Stimulated activated CD8-positive, alpha-beta memory T cell treated with anti-CD3 and anti-CD28 coated beads, Interleukin-12 subunit alpha, Interleukin-12 subunit beta, amount 100 ng/mL, for 24 hours (primary cell): ENCODE measurements around the gene ANGPTL2.
"Not testable (repeated sequence)": the region's sequence is repeated elsewhere in the genome, so short reads cannot be mapped to it uniquely, and the experiment has no call there.

Experiments used
- DNase-seq: peaks from one replicate; pipeline ENCODE4 v3.0.0-alpha.2; 2020; ENCODE audit errors: extremely low read depth

Gene ANGPTL2, protein sequence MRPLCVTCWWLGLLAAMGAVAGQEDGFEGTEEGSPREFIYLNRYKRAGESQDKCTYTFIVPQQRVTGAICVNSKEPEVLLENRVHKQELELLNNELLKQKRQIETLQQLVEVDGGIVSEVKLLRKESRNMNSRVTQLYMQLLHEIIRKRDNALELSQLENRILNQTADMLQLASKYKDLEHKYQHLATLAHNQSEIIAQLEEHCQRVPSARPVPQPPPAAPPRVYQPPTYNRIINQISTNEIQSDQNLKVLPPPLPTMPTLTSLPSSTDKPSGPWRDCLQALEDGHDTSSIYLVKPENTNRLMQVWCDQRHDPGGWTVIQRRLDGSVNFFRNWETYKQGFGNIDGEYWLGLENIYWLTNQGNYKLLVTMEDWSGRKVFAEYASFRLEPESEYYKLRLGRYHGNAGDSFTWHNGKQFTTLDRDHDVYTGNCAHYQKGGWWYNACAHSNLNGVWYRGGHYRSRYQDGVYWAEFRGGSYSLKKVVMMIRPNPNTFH

GRCh38 chr9:127122176-127123063 is at the start of gene ANGPTL2:
Gene ANGPTL2, minus strand, starts transcription at chr9:127122635. Its CDS starts 13,904 bp downstream, at chr9:127108731.
- DNase-seq = no peak

DNA sequence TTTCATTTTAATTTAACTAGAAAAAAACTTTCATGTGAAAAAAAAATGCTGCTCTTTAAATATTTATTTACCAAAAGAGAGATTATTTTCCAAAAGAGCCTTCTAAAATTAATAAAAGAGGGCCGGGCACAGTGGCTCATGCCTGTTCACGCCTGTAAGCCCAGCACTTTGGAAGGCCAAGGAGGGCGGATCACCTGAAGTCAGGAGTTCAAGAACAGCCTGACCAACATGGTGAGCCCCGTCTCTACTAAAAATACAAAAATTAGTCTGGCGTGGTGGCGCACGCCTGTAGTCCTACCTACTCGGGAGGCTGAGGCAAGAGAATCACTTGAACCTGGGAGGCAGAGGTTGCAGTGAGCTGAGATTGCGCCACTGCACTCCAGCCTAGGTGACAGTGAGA is 48.9 kb upstream of the ANGPTL2 start:
- not testable (repeated sequence) for DNase-seq

GRCh38 chr9:127170652-127171051 is 48.2 kb upstream of the ANGPTL2 start:
- DNase-seq = no peak

- DNase-seq = no peak
Observed at GRCh38 chr9:127170103-127170502, 47.7 kb upstream of the ANGPTL2 start.

DNA sequence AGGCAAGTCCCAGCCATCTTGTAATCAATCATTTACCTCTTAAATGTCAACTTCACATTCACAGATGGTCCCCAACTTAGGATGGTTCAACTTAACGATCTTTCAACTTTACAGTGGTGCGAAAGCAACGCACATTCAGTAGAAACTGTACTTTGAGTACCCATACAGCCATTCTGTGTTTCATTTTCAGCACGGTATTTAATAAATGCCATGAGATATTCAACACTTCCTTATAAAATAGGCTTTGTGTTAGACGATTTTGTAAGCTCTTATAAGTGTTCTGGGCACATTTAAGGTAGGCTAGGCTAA is 47.1 kb upstream of the ANGPTL2 start:
- no peak for DNase-seq

GRCh38 chr9:127168756-127169574 is 46.5 kb upstream of the ANGPTL2 start:
- no peak for DNase-seq

DNA sequence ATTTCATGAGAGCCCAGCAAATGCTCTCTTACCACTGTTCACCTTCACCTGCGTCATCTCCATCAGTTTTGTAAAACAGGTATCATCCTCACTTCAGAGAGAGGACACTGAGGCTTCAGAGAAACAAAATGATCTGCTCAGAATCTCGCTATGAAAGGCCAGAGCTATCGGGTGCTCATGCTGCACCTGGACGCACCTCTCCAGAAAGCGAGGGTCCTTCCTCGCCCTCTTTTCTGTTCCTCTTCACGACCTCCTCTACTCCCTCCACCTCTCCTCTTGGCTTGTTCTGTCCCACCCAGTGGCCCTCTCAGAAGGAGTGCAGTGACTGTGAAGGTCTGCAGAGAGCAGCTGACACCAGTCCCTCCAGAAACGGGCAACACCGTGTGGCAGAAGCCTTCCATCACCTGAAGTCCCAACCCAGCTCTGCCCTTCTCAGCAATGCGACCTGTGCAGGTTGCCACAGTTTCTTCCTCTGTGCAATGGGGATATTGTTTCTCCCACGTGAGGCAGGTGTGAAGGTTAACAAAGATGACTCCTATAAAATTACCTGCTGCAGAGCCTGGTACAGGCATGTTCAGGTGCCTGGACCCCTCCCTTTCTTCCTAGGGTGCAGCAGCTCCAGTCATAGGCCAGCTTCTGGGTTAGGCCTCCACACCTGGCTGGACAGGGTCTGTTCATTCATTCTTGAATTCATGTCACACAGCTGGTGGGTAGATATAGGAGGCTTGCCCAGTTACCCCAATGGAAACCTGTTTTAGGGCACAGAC is 45.3 kb upstream of the ANGPTL2 start:
- no peak for DNase-seq

- no peak for DNase-seq
Observed at GRCh38 chr9:127166651-127167524, 44.5 kb upstream of the ANGPTL2 start.

- DNase-seq = no peak
Observed at GRCh38 chr9:127166111-127166510, 43.7 kb upstream of the ANGPTL2 start.

DNA sequence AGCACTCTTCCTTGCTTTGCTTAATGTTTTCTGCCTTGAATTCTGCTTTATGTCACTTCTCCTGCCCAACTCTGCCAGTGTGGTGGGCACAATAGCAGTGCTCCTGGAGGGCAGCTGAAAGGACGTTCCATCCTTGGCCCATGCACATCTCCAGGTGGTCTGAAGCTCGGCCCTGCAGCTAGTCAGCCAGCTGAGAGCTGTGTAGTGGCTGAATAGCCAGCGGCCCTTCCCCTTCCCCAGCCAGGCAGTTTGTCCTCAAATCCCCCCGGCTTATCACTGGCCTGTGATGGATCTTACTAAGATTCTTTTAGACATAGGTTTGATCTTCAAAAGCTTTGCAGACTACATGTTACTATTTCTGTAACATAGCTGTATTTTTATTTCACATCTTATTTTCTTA is 42.7 kb upstream of the ANGPTL2 start:
- DNase-seq = no peak

DNA sequence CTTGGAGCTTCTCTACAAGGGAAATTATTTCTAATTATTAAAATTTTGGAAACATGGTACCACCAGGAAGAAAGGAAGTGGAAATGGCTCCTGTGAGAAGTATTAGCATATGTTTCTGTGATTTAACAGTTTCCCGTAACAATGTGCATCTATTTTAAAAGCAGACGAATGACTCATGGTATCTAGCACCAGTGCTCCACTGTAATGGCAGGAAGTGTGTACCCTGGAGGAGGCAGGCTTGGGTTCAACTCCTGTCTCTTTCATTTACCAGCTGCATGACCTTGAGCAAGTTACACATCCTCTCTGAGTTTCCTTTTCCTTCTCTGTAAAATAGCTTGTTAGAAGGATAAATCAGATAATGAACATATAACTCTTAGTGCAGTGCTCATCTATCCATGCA is 41.0 kb upstream of the ANGPTL2 start:
- DNase-seq = no peak

DNA sequence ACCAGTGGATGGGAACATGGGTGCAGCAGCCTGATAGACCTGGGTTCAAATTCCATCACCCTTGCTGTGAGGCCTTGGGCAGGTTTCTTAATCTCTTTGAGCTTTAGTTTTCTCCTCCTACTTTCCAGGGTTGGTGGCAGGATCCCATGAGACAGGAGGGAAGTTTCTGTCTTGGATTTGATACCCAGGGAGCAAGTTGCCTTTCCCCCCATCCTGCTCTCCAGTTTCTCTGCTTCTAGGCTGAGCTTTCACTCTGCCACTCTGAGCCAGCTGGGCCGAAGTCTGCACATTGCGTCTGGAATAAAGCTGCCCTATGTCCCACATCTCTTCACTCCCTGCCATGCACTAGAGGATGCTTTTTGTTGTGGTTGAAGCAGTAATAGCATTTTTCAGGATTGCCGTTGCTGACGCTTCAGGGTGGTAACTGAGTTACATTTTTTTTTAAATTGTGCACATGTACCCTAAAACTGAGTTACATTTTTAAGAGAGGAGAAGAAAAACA is 40.5 kb upstream of the ANGPTL2 start:
- no peak for DNase-seq

- no peak for DNase-seq
Observed at GRCh38 chr9:127162046-127162863, 39.8 kb upstream of the ANGPTL2 start.

DNA sequence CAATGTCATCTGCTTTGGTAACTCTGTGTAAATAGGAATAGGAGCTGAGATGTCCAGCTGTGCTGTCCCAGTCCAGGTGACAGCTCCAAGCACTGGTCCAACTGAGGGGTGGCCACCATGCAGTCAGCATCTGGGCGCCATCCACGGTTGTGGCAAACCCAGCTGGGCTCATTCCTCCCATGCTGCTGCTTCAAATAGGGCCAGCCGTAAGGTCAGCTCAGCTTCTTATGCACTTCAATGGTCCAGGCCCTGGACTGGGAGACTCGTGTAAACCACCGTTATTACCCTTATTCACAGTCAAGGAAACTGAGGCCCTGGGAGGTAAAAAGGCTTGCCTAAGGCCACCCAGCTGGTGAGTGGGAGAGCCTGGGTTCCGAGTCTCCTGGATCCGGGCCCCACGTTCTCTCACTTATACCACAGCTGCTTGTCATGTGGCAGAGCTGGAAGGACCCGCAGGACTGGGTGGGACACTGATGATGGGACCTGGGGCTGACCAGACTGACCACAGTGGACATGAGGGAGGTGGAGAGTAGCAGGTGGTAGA is 38.7 kb upstream of the ANGPTL2 start:
- DNase-seq = no peak

GRCh38 chr9:127159949-127160610 is 37.6 kb upstream of the ANGPTL2 start:
- DNase-seq = no peak

GRCh38 chr9:127159325-127159801 is 36.9 kb upstream of the ANGPTL2 start:
- DNase-seq = no peak

GRCh38 chr9:127158786-127159324 is 36.4 kb upstream of the ANGPTL2 start:
- no peak for DNase-seq
